GM21529 (cell line): Measurements from ENCODE around the gene PRCC.

Source experiments
- ATAC-seq: cut with Tn5 transposase; IDR thresholded peaks from one replicate; pipeline ENCODE4 v1.9.1; 2021; ENCODE audit not compliant: unreplicated experiment

The PRCC gene

DNA sequence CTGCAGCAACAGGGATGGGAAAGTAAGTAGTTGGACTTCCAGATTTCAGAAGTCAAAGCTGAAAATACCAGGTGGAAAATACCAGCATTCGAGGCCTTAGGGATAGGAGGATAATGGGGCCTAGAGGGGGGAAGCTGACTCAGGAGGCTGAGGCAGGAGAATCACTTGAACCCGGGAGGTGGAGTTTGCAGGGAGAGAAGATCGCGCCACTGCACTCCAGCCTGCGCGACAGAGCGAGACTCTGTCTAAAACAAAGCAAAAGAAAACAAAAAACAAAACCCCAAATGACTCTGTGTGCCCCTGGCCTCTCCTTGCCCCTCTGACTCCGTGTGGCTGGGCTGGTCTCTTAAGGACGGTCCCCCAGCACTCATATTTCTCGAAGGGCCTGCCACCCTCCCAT is 46.0 kb downstream of the PRCC start:
- ATAC-seq = no peak

DNA sequence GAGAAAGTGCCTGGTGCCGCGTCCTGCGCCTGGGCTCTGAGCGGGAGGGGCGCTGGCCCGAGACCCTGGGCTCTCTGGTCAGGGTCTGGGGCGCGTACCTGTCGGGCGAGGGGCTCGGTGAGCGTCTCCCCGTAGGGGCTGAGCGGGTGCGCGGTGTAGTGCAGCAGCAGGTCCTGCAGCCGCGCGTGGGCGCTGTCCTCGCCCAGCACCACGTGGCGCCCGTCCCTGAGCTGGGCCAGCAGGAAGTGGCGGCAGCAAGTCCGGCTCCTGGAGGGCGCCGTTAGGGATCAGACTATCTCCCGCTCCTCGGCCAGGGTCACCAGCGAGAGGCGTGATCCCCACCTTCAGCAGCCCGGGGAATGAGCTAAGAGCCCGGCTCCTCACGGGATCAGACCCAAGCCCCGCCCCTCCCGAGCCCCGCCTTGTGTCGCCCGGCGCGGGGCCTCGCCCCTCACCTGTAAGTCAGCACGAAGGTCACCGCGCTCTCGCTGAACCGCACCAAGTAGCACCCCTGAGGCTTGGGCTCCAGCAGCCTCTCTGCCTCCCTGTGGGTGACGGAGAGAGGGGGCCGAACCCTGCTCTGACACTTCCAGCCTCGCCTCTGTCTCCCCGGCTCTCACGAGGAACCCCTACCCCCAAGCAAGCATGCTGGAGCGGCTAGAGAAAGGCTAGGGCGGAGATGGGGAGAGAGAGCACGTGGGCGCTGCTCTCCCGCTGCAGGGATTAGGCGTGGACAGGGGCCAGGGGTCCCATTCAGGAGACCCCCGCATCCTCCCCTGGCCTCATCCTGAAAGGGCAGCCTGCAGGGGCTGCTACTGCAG is 46.6 kb downstream of the PRCC start:
- ATAC-seq = no peak

DNA sequence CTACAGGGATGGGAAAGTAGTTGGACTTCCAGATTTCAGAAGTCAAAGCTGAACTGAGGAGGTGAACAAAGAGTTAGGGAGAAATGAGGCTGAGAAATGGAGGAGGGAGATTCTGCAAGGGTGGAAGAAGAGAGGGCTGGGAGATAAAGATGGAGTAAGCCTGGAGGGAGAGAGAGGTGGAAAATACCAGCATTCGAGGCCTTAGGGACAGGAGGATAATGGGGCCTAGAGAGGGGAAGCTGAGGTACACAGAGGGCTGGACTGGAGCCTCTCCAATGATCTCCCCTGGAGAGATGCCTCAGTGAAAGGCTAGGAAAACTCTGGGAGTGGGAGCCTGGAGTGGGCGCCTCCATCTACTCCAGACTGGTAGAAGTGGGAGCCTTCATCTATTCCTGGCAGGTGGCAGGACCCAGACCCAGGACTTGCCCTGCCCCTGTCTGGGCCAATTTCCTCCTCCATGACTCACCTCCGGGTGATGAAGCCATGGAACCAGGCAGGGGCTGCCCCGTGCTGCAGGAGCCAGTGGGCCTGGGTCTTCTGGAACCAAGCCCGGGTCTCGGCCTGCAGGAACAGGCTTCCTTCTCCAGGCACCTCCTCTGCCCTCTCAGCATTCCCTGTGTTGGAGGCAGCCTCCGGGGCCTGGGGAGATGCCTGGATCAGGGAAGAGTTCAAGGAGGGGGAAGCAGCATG is 47.4 kb downstream of the PRCC start:
- no peak for ATAC-seq

DNA sequence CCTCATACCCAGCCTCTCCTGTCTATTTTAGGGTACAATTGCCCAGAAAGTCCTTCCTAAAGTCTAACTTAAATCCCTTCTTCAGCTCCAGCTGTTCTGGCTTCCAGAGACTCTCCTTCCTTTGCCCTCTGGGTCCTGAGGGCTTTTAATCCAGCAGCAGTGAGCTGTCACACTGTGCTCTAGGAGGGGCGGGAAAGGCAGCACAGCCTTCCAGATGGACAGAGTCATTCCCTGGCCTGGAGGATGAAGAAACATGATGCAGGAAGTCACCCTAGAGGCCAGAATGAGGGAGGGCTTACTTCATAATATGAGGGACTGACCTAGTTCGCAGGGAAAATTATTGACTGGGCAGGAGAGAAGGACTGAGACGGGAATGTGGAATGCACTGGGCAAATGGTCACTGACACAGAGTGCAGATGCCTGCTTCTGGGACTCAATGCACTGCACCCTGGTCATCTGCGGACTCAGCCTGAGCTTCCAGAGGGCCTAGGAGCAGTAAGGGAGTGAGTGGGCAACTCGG is 48.0 kb downstream of the PRCC start:
- no peak for ATAC-seq

DNA sequence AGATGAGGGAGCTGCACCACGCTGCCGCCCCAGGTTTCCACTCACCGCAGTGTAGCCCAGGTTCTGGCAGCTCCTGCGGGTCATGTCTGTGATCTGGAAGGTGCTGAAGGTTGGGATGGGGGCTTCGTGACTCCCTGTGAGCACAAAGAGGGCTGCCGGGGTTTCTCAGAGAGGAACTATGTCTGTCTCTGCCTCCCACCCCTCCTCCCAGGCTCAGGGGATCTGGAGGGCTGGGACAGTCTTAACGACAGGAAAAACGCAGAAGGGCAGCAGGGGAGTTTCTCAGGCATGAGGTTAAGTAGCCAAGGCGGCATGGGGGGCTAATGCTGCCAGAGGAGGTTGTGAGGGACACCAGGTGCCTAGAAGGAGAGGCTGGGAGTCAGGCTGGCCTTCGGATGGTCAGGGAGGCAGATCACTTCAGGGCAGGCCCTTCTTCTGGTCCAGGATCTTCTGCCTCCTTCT is 48.7 kb downstream of the PRCC start:
- no peak for ATAC-seq

DNA sequence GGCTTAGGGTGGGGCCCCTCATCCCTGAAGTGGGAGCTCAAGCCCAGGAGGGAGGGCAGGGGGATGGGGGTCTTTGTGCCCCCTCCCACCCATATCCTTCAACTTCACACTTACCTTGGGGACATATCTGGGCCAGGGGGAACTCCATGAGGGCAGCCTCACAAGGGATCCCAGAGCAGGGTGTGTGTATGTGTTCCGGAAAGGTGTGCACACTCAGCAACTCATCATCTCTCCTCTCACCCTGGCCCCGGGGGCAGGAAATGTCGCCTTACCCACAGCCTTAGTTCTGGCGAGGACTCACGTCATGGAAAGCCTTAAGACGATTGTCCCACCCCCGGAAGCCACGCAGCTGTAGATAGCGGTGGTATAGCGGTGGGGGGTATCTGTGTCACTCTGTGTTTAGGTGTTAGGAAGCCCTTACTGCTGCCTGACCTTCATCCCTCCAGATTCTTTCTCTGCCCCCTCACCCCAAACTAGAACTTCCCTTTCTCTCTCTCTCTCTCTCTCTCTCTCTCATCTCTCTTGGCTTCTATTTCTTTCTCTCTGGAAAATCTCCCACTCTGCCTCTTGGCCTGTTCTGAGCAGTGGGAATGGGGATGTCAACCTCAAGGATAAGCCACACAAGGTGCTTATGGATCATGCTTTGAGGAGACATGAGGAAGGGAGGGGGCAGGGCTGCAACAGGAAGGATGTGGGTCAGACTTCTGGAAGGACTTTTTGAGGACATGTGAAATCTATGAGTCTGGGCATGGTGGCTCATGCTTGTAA is 49.4 kb downstream of the PRCC start, which contains the start of gene SH2D2A:
Gene SH2D2A (minus strand): TSS at position 288 of the 768 bp plus-strand sequence. CDS start 140 bp downstream, at position 148.
- peak; percentile 60 for ATAC-seq

DNA sequence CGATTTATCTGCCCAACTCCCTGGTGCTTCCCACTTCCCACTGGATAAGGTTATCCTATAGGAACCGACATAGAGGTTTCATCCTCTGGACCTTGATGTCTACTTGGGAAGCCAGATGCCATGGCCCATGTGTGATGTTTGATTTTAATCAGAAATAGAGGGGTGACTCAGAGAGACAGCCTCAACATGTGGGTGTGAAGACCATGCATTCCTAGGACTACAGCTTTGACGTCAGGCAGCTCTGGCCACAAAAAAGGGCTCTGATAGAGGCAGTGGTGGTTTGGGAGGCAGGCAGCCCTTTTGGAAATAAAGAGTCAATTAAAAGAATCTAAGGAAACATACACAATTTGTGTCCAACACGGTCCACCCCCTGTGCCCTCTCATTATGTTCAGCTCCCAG is 54.5 kb downstream of the PRCC start:
- ATAC-seq = no peak

DNA sequence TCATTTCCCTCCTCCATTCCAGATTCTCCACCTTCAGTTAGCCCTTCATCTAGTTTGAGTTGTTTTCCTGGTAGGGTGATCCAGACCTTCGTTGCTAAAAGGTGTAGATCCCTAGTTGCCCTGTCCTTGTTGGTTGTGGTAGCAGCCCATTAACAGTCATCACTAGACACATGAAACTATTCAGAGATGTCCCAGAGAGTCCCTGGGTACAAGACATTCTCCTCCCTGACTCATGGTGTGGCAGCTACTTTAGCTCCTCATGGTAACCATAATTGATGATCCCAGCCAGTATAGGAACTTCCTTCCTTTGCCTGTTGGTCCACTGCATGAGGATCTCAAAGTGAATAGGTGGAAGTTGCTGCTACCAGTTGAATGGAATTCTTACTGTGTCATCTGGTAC is 55.3 kb downstream of the PRCC start:
- no peak for ATAC-seq

DNA sequence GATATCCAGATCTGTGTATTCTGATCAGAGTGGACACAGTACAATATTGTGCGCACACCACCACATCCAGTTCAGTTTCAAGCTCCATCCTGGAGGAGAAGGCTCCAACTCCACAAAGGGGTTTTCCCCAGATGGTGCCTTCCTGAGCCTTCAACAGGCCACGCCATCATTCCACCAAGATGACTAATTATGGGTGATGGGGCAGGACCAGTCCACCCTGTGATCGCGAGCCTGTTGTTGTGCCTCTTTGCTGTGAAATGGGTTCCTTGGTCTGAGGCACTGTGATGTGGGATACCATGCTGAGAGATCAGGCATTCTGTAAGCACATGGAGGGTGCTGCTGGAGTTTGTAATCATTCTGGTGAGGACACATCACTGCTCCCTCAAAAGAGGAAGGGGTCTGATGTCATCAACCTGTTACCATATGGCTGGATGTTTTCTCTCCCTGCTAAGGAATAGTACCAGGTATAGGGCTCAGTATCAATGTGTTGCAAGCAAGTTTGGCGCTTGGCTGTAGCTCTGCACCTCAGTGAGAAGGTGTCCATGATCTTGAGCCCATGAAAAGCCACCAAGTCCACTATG is 56.0 kb downstream of the PRCC start:
- no peak for ATAC-seq

DNA sequence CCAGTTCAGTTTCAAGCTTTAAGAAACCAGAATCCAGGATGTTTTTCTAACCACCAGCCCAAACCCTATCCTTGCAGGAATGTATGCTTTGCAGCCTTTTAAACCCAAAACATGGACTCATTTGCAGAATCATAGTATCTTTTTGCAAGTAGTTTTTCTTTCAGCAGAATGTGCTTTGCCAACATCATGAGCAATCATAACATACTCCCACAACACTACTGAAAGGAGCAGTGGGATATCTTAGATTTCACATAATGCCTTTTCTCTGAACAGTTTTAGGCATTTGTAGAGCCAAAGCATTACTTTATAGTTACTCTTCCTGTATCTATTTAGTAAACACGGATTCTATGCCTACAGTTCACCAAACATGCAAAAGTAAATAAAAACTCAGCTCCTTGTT is 59.3 kb downstream of the PRCC start:
- no peak for ATAC-seq

DNA sequence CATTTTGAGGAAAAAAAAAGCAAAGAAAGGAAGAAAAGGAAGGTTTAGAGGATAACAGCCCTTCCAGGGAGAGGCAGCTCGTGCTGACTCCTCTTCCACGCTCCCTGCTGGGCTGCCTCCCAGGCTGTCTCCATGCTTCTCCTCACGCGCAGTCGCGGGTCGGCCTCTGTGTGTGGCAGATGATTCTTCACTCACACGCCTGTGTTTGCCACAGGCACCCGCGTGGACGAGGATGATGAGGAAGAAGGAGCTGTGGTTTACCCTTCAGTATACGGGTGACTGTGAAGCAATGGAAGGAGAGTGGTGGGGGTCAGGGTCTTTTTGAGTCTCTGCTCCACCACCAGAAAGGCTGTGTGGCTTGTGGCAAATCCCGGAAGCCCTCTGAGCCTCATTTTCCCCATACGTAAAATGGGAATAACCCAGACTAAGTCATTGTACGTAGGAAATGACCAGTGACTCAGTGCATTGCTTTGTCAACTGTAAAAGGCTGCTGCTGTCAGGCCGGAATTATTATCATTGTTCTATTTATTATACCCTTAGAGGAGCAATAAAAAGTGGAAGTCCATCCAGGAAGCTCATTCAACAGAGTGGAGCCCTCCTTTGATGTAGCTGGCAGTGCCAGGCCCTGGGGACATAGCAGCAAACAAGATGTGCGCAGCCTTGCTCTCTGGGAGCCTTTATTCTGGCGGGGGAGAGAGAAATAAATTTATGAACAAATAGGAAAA is 61.2 kb downstream of the PRCC start:
- no peak for ATAC-seq

DNA sequence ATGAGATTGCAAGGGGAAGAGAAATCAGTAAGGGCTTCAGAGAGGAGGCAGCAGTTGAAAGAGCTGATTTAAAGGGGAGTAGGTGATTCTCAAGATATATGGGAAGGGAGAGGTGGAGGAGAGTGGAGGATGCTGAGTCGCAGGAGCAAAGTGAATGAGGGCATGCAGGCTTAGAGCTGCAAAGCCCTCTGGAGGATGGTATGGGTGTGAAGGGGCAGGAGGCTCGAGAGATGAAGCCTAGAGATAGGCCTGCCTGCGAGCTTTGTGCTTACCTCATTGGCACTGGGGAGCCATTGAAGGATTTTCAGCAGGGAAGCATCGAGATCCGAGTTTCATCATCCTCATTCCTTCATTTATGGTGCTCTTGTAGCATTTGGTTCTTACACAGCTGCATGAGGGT is 65.1 kb downstream of the PRCC start:
- ATAC-seq = no peak

DNA sequence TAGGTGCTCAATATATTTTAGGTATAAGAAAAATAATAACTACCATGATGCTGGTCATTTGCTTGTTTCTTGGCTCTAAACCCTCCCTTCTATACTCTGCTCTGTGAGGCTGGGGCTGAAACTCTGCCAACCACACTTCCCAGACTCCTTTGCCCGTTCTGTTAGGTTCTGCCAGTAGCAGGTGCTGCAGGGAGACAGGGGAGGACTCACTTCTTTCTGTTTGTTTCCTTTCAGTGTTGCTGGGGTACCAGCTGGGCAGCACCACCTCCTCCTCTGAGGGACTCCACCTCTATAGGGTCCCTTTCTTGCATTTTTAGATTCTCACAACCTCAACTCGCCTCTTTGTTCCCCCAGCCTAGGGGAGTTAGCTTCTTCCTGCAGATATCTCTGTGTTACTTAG is 66.3 kb downstream of the PRCC start:
- no peak for ATAC-seq

DNA sequence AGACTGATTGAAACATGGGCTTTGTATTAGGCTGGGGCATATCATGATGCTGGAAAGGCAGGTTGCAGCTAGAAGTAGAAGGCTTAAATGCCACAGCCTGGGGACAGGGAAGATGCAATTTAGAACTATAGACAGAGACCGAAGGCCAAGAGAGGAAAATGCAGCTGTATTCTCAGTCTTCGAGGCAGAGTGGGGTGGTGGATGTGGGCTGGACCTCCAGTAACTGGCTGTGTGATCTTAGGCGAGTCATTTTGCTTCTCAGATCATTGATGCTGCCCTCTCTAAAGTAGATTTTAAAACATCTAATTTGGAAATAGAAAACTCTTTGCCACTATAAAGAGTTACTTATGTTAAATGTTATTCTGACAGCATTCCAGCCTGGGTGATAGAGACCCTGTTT is 67.0 kb downstream of the PRCC start:
- ATAC-seq = no peak

DNA sequence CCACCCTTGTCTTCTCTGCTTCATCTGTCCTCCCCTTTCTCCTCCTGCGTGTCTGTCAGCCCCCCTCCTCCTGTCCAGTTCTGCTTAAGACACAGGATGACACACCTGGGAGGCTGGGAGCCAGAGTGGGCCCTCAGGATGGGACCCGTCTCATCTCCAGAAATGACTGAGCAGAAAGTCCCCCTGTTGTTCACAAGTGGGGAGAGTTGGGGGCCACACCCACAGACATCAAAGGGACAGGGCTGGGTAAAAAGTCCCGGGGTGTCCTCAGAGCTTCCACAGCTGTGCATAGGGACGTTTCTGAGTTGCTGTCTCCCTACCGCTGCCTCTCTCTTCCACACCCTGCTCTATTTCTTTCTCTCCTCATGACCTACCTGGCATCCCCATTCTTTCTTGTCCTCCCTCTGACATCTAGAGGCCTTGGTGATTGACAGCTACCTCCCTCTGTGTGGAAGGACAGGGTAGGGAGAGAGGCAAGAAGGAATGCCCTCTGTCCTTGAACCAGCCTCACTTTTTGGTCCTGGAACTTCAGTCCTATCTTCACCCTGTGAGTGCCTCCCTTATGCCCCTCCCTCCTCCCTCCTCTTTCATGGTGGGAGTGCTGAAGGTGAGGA is 68.8 kb downstream of the PRCC start:
- peak; percentile 83 for ATAC-seq

DNA sequence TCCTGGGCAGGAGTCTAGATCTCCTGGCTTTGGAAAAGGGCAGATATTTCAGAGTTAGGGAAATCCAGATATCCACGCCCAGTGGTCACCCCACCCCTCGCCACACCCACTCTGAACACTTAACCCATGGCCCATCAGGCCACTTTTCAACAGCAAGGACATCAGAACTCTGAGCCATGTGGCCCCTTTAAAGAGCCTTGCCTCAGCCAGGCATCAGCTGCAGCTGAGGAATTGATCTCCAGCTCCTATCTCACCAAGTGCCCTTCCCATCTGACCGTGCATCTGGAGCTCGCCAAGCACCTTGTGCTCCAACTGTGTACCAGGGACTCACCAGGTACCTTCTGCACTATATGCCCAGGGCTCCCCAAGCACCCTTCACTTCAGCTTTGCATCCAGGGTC is 69.6 kb downstream of the PRCC start:
- ATAC-seq = no peak

DNA sequence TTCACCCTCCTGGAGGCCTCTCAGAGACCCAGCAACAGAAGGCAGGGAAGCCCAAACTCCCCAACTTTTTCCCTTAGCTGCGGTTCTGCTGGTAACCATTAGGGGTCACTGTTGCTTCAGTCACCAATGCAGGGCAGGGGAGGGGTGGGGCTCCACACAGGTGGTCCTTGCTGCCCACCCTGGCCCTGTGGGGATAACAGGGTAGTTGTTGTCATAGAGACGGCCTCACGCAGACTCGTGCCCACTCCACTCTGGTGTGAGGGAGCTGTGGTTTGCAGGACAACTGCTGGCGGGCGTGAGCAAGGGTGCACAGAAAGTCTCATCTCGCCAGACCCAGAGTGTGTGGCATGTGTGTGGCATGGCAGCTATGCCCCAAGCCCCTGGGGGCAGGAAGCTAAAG is 71.6 kb downstream of the PRCC start:
- no peak for ATAC-seq

DNA sequence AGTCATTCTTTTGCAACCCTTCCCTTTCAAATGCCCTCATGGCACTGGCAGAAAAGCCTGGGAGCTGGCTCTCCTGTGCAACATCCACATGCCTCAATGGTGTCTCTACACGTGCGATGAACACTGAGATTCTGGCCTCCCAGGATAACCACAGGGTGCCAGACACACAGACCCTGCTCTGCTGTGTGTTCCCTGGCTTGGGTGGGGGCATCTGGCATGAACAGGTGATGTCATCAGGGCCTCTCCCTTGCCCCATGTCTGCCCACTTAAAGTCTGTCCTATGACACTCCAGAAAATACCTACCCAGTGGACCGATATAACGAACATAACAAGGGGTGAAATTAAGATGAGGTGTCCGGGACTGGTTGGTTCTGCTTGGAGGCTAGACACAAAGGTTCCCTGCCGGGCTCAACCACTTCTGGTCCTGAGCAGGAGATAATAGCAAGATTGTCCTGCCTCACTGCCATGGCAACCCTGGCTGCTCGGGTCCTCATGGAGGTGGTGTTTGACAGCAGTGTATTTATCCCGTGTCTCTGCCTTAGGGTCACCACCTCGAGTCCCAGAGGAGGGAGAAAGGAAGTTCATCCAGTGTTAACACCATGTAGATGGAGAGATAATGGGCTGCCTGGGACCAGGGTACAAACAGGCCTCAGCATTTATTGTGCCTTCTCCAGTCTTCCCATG is 72.2 kb downstream of the PRCC start:
- no peak for ATAC-seq

DNA sequence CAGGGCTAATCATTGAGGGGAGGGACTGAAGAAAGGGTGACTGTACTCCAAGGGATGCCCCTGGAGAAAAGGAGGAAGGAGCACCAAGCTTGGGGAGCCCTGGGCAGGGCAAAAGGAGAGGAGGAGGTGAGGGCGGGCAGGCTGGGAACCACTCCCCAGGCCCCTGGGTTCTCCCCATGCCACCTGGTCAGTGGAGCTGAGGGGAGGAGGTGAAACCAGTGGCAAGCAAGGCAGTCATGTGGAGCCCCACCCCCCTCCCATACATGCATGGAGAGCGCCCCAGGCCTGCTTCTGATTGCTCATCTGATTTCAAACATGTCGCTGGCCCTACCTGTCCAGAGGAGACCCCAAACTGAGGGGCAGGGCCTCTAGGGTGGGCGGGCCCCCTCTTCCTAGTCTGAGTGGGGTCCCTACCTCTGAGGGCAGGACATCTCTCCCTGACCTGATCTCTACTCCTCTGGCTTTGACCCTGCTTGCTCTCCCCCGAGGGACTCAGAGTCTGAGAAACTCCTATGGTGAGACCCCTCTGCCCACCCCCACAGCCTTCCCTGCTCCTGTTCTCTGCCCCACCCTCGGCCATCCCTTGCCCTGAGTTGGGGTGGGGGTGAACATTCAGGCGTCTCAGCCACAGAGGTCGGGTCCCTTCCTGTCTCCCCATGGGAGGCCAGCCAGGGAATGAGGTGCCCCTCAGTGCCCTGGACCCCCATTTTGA is 73.0 kb downstream of the PRCC start:
- ATAC-seq = no peak
